Measurements from ENCODE around the gene RPL39L.
"Not testable (repeated sequence)": the region's sequence is repeated elsewhere in the genome, so short reads cannot be mapped to it uniquely, and the experiment has no call there.

Gene RPL39L

DNA sequence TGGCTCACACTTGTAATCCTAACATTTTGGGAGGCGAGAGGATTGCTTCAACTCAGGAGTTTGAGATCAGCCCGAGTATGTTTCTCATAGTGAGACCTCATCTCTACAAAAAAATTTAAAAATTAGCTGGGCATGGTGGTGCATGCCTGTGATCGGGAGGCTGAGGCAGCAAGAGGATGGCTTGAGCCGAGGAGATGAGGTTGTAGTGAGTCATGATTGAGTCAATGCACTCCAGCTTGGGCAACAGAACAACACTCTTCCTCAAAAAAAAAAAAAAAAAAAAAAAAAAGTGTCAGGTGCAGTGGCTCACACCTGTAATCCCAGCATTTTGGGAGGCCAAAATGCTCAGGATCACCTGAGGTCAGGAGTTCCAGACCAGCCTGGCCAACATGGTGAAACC lies 2.4 kb downstream of the RPL39L start:
- no peak for DNase-seq (ENCODE audit: low read depth)

DNA sequence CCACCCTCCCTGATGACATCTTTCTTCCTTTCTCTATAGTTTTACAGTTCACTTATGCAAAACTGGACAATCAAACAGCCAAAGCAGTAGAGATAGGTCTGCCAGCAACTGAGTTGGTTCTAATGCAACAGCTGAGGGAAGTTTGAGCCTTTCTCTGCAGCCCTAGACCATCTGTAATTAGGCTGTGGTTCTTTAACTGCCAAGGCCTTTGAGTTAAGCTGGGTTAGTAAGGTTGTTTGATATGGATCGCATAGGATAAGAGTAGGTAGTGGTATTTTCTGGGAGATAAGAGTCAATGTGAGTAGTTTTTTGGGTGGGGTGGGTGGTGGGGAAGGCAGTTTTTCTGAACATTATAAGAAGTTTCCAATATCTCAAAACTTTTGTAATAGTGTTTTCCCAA lies 3.0 kb downstream of the RPL39L start:
- no peak for DNase-seq (ENCODE audit: low read depth)

DNA sequence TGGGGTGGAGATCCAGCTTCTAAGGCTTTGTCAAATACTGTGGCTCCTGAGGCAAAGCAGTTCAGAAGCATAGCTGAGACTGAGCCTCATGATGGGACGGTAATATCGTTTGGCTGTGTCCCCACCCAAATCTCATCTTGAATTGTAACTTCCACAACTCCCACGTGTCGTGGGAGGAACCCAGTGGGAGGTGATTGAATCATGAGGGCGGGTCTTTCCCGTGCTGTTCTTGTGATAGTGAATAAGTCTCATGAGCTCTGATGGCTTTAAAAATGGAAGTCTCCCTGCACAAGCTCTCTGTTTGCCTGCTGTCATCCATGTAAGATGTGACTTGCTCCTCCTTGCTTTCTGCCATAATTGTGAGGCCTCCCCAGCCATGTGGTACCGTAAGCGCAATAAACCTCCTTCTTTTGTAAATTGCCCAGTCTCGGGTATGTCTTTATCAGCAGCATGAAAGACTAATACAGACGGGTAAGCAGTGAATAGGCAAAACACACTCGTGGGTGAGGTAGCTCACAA lies 4.1 kb downstream of the RPL39L start:
- DNase-seq (ENCODE audit: low read depth), result not testable (repeated sequence)

DNA sequence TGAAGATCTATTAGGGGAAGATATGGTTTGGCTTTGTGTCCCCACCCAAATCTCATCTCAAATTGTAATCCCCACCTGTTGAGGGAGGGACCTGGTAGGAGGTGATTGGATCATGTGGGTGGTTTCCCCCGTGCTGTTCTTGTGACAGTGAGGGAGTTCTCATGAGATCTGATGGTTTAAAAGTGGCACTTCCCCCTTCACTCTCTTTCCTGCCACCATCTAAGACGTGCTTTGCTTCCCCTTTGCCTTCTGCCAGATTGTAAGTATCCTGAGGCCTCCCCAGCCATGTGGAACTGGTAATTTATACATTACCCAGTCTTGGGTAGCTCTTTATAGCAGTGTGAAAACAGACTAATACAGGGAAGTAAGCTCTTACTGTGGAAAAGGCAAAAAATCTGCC lies 6.1 kb downstream of the RPL39L start:
- DNase-seq (ENCODE audit: low read depth), result not testable (repeated sequence)

DNA sequence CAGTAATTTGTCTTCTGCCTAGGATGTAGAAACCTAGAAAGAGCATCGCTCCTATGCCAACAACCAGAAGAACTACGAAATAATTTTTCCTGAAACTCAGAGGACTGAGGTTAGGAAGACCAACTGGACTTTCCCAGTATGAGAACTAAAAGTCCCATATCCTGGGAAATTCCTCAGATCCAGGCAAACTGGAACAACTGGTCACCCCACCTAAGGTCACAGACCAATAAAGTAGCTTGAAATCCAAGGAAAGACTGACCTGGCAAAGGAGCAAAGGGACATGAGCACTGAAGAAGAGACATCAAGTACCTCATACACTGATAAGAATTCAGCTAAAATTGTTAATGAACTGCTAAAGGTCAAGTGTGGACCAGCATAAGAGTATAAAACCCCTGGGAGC lies 6.6 kb downstream of the RPL39L start:
- no peak for DNase-seq (ENCODE audit: low read depth)

DNA sequence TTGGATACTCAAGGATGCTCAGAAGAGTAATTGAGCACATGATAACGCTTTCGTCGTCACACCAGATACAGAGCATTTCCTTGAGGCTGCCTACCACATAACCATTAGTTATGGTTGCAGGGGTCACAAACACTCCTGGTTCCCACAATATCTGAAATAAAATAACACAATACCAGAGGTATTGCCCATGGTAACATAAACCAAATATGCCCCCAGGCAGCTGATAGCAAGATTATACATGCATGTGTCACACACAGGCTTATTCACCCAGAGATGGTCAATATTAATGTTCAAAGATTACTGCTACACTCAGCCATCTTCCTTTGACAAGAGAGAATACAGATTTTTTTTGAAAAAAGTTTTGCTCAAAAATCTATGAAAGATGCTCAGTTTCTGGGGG lies 7.3 kb downstream of the RPL39L start:
- no peak for DNase-seq (ENCODE audit: low read depth)

DNA sequence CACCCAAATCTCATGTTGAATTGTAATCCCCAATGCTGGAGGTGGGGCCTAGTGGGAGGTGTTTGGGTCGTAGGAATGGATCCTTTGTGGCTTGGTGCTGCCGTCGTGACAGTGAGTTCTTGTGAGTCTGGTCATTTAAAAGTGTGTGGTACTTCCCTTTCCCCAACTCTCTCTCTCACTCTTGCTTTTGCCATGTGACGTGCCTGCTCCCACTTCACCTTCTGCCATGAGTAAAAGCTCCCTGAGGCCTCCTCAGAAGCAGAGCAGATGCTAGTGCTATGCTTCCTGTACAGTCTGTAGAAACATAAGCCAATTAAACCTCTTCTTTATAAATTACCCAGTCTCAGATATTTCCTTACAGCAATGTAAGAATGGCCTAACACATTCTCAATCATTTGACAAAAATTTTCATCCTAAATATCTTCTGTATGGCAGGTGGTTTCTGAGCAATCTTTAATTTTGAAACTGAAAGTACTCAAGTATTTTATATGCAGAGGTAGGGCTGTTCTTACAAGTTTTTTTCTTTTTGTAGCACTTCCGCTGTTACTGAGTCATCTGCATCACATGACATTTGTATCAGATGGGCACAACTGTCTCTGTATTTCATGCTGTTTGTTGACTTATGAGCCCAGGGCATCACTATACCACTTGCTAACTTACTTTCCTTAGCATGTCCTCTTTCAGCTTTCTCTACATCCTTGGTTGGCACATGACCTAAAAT lies 8.8 kb downstream of the RPL39L start:
- DNase-seq (ENCODE audit: low read depth), result no peak

DNA sequence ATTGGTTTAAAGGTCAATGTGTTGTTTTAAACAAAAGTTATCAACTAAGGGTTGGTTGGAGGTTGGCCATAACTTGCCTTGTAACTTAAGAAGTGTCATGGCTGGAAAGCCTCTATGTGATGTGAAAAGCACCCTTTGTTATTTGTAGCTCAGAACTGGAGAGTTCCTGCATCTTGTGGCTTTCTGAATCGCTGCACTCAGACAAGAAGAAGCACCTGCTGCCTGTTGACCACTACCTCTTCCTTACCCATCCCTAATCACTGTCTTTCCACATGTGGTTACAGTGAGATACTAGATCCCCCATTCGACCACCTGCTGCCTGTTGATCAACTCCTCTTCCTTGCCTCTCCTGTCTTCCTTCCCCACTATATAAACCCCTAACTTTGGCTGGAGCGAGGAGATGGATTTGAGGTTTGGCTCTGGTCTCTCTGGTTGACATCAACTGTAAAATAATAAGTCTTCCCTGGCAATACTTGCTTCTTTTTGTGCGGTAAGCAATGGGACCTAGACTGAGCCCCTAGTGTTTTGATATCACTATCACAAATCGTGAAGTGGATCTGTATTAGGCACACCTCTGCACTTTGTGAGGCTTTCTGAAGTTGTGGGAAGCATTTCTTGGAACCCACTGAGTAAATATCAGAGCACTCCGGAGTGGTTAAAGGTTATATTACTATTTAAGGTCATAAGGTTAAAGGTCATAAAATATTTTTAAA lies 13.8 kb downstream of the RPL39L start:
- no peak for DNase-seq (ENCODE audit: low read depth)

DNA sequence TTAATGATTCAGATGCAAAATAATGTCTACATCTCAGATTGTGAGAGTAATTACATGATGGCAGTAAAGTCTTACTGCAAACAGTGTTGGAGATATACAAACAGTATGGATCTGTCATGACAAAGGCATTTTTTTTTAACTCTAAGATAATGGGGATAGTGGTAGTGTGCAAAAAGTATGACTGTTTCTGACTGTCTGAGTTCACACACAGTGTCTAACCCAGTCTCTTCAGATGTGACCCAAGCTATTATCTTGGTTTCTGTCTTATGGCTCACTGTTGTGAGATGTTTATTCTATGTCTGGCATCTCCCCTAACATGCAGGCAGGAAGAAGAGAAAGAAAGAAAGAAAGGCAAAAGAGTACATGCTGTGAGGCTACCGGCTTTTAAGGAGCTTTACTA lies 17.0 kb downstream of the RPL39L start:
- DNase-seq (ENCODE audit: low read depth), result no peak

DNA sequence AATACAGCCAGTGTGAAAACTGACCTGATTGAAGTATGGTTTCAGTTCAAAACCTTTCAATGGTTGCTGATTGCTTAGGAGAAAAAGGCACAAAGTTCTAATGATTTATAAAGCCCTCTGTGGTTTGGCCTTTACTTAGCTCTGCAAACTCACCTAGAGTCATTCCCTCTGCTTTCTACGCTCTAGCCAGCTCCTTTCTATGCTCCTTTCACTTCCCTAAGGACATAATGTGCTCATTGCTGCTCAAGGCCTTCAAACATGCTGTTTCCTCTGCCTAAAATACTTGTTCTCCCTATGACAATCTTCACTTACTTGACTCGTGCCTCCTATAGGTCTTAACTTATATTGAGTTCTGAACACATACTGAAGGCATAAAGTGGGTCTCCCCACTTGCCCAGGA lies 19.0 kb downstream of the RPL39L start:
- no peak for DNase-seq (ENCODE audit: low read depth)

DNA sequence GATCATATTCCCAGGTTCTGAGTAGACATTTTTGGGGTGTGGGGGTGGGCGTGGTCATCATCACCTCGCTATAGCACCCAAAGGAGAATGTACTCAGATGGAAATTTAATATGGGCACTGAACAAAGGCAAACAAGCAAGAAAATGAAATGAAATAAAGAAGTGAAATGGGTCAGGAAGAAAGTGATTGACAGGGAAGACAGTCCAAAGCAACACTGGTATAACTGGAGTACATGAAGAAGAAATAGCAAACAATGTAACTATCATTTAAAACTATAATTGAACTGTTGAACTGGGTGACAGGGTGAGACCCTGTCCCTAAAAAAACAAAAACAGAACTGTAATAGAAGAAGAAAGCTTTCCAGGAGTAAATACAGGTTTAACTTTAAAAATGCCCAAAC lies 24.8 kb downstream of the RPL39L start:
- no peak for DNase-seq (ENCODE audit: low read depth)

DNA sequence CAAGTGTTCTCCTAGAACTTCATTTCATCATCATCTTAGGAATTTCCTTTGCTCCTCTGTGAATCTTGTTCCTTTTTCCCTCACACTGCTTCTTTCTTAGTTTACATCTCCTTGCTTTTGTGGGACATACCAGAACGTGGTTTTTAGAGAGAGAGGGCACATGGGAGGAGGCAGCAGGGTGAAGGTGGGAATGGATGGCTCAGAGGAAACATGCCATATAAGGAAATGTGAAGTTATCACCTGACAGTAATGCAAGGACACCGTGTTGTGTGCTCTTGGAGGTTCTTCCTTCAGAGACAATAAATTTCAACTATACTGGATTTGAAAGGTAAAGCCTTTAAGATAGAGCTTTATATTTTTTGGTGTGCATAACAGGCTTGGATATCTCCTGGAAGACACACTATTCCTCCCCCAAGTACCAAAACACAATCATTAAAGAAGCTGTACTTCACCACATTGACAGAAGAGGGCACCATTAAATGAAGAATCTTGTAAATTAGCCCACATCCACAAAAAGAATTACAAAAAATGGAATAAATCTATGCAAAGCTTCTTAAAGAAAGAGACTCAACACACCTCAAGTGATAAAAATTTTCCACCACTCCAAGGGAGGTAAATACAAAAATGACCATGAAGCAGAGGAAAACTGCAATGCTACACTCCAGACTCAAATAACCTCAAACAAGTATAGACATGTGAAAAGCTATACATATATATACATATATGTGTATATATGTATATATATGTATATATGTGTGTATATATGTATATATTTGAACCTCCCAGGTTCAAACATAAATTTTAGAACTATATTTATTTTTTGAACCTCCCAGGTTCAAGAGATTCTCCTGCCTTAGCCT lies 26.1 kb downstream of the RPL39L start:
- no peak for DNase-seq (ENCODE audit: low read depth)

DNA sequence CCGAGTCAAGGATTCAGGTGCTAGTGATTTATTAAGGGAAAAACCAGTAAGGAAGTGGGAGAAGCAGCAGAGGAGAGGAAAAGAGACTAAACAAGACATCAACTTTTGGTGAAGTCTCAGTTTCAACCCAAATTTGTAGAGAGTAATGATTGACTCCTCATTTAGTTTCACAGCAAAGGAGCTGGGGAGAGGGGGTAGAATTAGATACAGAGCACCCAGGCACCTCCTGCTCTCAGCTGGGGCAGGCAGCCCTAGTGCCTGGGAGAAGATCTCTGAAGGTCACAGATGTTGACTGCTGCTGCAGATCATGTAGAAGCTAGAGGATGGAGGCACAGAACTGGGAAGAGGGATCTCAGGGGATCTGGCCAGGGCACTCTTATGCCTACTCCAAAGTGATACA lies 29.1 kb downstream of the RPL39L start:
- DNase-seq (ENCODE audit: low read depth), result no peak

DNA sequence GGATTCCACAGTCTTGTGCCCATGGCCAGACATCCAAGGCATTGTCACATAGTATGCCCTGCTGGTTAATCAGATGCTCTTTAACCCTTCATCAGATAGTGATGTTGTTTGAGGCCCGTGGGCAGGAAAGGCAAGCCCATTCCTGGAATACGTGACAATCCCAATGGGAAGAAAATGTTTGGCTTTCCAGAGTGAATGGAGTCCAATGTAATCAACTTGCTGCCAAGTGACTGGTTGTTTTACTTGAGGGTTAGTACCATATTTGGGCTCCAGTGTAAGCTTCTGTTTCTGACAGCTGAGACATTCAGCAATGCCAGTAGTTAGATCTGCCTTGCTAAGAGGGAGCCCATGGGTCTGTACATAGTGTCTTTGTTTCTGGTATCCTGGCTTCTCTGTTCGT lies 31.3 kb downstream of the RPL39L start:
- no peak for DNase-seq (ENCODE audit: low read depth)

DNA sequence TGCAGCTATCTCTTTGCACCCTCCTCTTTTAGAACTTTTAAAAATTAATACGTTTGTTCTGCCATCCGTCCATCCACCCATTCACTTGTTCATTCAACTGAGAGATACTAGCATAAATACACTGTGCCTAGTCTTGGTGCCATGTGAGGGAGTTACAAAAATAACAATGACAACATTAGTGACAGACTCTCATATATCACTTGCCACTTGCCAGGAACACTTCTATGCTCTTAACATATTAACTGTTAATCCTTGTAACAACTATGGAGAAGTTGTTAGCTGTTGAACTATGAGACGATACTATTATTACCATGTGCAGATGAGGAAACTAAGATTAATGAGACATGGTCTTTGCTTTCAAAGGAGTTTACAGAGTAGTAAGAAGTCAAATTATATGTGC lies 33.6 kb downstream of the RPL39L start:
- DNase-seq (ENCODE audit: low read depth), result no peak

DNA sequence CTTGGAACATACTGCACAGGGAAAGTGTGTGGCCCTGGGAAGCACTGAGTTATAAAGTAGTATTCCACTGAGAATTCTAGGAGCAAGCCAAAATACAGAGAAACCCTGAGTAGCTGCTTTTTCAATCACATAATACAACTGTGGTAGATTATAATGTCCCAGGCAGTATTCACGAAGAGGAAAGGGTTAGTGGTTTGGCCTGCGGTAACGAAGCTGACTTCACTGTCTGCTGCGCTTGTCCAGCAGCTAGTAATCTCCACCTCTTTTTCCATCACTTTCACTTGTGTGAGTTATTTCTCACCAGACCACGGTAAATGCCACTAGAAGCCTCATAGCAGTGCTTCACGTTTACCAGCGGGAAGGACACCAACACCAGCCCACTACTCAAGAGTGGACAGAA lies 34.4 kb downstream of the RPL39L start:
- DNase-seq (ENCODE audit: low read depth), result no peak

DNA sequence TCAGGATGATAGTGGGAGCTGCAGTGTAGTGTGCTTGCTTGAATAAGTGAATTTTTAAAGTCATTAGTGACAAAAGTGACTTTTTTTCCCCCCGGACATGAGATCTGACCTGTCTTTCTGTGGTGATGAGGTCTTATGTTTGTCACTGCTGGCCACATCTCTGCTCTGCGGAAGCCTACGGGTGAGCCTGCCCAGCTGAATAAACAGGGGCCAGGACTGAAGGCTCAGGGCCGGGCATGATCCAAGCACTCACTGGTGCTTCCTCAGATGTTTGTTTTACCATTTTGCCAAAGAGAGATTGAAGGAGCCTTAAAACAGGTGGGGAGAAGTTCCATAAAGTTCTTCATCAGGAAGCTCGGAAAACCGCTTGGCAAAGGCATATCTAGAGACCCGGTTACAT lies 35.0 kb downstream of the RPL39L start:
- DNase-seq (ENCODE audit: low read depth), result no peak

DNA sequence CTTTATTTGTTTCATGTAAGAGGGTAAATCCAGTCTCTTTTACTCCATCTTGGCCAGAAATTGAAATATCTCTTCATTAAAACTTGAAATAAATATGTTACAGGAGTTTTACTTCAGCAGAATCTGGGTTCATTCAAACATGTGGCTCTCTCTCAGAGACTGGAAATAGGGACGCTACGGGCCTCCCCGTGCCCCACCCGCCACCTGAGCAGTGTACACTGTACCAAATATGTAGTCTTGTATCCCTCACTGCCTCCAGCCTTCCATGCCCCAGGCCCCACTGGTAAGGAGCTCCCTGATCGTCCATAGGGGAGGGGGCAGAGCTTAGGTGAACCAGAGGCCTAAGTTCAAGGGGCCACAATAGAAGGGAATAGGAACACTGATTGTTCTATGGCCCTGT lies 36.0 kb downstream of the RPL39L start:
- no peak for DNase-seq (ENCODE audit: low read depth)

DNA sequence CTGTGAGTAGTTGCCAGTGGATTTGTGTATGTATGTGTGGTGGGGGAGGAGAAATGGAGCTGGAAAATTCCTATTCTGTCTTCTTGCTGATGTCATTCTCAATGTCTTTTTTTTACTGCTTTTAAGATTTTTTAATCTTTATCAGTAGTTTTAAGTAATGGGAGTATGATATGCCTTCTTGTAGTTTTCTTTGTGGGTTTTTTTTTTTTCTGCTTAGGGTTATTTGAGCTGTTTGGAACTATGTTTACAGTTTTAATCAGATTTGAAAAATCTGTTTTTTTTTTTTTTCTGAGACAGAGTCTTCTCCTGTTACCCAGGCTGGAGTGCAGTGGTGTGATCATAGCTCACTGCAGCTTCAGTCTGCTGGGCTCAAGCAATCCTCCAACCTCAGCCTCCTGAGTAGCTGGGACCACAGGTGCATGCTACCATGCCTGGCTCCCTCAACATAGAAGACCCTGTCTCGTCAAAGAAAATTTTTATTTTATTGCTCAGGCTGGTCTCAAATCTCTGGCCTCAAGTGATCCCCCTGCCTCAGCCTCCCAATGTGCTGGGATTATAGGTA lies 37.1 kb downstream of the RPL39L start:
- DNase-seq (ENCODE audit: low read depth), result no peak

DNA sequence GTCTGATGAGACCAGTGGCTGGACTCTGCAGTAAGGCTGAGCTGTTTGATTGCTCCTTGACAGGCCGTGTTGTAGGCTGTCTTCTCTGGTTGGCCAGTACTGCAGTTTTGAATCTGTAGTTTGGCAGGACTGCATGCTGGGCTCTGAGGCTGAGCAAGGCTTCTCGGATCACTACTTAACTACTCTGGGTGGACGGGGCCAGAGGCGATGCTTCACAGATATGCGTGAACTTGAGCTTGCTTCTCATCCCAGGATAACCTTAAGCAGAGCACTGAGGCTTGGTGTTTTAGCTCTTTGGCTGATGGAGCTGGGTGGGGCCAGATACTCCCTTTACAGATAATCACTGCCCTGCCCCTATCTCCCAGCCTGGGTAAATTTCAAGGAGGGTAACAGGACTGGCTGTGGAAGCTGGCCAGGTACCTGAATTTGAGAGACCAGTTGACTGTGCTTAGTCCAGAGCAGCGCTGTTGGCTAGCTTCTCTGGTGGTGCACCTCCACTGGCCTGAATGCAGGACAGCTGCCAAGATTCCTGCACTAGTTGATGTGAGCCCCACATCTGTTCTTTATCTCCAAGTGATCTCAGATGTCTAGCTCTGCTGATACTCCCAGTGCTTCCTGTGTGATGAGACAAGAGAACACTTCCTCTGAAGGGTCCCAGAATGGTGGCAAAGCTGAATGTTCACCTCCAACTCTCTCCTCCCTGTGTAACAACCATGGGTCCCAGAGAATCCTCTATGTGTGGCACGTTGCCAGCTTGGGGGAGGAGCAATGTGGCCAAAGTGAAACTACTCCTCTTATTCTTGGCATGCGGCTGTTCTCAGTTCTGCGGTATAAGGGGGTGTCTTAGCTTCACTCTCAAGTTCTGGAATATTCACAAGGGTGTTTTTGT lies 37.9 kb downstream of the RPL39L start:
- DNase-seq (ENCODE audit: low read depth), result peak; percentile 26

DNA sequence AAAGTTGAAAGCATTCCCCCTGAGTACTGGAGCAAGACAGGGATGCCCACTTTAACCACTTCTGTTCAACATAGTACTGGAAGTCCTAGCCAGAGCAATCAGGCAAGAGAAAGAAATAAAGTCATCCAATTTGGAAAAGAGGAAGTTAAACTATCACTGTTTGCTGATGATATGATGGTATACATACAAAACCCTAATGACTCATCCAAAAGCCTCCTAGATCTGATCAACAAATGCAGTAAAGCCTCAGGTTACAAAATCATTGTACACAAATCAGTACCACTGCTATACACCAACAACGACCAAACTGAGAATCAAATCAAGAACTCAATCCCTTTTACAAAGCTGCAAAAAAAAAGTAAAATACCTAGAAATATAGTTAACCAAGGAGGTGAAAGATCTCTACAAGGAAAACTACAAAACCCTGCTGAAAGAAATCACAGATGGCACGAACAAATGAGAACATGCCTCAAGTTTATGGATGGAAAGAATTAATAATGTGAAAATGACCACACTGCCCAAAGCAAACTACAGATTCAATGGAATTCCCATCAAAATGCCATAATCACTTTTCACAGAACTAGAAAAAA lies 40.3 kb downstream of the RPL39L start:
- no peak for DNase-seq (ENCODE audit: low read depth)

Data from stimulated activated CD8-positive, alpha-beta memory T cell treated with anti-CD3 and anti-CD28 coated beads, Interleukin-7, amount 100 ng/mL, for 24 hours (primary cell).